ELR (cell line): ENCODE data around the gene ADSS2.

Experiments
- DNase-seq: peaks from one replicate; pipeline ENCODE4 v3.0.0-alpha.2; 2015; ENCODE audit warnings: low read depth

The ADSS2 gene

GRCh38 chr1:244445320-244446181 is 6.2 kb downstream of the ADSS2 start:
- DNase-seq: no peak

GRCh38 chr1:244444854-244445253 is 6.9 kb downstream of the ADSS2 start:
- DNase-seq: no peak

- DNase-seq: no peak
Measured at GRCh38 chr1:244442850-244443249, 8.9 kb downstream of the ADSS2 start.

- no peak for DNase-seq
Measured at GRCh38 chr1:244439391-244440032, 12.2 kb downstream of the ADSS2 start.

- DNase-seq: peak; percentile 73
Measured at GRCh38 chr1:244437086-244437468, 14.6 kb downstream of the ADSS2 start.

GRCh38 chr1:244436336-244437085 is 15.2 kb downstream of the ADSS2 start:
- DNase-seq: peak; percentile 57

- DNase-seq: peak; percentile 80
Measured at GRCh38 chr1:244435562-244436205, 16.0 kb downstream of the ADSS2 start.

GRCh38 chr1:244431166-244431565 is 20.5 kb downstream of the ADSS2 start:
- no peak for DNase-seq

GRCh38 chr1:244429818-244430217 is 21.9 kb downstream of the ADSS2 start:
- DNase-seq: no peak

- DNase-seq: no peak
Measured at GRCh38 chr1:244427647-244428046, 24.1 kb downstream of the ADSS2 start.

GRCh38 chr1:244424649-244425334 is 26.9 kb downstream of the ADSS2 start:
- DNase-seq: no peak

- DNase-seq: no peak
Measured at GRCh38 chr1:244422174-244422573, 29.5 kb downstream of the ADSS2 start.

- DNase-seq: no peak
Measured at GRCh38 chr1:244419024-244419423, 32.7 kb downstream of the ADSS2 start.

GRCh38 chr1:244414543-244414942 is 37.2 kb downstream of the ADSS2 start:
- DNase-seq: peak; percentile 39

GRCh38 chr1:244413736-244414135 is 38.0 kb downstream of the ADSS2 start:
- no peak for DNase-seq

- DNase-seq: no peak
Measured at GRCh38 chr1:244412176-244412575, 39.5 kb downstream of the ADSS2 start.

GRCh38 chr1:244409701-244410100 is 42.0 kb downstream of the ADSS2 start:
- no peak for DNase-seq

- no peak for DNase-seq
Measured at GRCh38 chr1:244406337-244406736, 45.4 kb downstream of the ADSS2 start.

GRCh38 chr1:244405856-244406255 is 45.9 kb downstream of the ADSS2 start:
- no peak for DNase-seq

- DNase-seq: no peak
Measured at GRCh38 chr1:244403431-244403830, 48.3 kb downstream of the ADSS2 start.

GRCh38 chr1:244400974-244401373 is 50.7 kb downstream of the ADSS2 start:
- no peak for DNase-seq

- no peak for DNase-seq
Measured at GRCh38 chr1:244397131-244397530, 54.6 kb downstream of the ADSS2 start.
